Measurements from ENCODE around the gene CHST8.

The CHST8 gene

DNA sequence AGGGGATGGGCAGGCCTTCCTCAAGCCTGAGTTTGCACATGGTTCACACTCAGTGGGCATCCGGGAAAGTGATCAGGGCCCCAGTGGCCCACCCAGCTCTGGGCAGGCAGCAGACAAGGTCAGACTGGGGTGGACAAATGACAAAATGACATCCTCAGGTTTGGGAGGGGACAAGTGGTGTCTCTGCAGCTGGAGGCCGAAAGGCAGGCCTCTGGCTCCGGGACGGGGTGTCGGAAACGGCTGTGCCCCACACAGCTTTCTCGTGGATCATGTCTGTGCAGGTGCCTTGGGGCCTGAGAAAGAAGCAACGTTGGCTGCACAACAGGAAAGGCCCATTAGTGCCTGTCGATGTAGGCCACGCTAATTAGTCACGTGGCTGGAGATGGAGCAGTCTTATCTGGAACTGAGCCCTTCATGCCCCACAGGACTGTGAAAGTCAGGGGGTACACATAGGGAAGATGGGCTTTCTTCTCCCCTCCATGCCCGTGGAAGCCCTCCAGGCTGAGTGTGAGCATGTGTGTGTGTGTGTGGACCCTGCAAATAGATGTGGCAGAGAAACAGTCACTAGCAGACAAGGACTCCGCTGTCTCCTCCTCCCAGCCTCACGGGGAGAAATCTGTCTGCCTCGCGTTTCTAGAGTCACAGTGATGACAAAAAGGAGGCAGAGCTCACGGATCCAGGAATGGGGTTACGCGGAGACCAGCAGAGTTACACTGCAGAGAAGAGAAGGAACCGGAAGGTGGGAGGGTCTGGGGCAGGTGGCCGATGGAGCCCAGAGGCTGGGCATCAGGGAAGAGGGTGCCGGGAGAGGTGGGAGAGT lies 44.2 kb downstream of the CHST8 start:
- H3K27me3 Mint-ChIP-seq = peaks cover 8 to 9% of the 10 kb centered on the region in 2 donors
- H3K36me3 Mint-ChIP-seq = no peaks in the 10 kb centered on the region
- no peak for ATAC-seq (replicated peaks)
- H3K4me3 Mint-ChIP-seq = no peak overlapping the region
- no peak overlapping the region for H3K27ac Mint-ChIP-seq
- H3K9me3 Mint-ChIP-seq = peaks cover 0 to 3% of the 10 kb centered on the region in 2 donors
- no peaks in the 10 kb centered on the region for H3K4me1 Mint-ChIP-seq
- DNase-seq = no peak

DNA sequence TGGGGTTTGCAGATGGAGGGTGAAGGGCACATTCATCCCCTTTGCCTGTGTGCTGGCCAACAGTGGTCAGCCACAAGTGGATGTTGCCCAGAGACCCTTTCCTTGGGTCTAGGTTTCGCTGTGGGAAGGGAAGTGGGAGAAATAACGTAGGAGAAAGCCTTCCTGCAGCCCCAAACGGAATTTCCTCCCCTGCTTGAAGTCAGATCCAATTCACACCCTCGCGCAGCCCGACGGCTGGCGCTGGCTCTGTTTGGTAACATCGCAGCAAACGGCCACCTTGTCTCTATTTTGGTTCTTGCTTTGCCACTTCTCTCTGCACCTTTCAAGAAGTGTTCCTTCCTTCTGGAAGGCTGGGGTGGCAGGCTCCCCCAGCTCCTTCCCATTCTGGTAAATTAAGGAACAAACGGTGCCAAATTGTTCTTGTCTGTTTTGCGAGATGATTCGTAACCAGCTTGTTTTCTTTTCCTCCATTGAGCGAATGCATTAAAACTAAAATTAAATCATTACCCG lies 45.4 kb downstream of the CHST8 start:
- Mint-ChIP-seq H3K9me3 (peaks cover 3% of the 10 kb centered on the region in 2 donors), H3K4me3 (no peak overlapping the region), H3K27ac (no peak overlapping the region), H3K27me3 (peaks cover 7 to 8% of the 10 kb centered on the region in 2 donors), H3K4me1 (no peaks in the 10 kb centered on the region), H3K36me3 (no peaks in the 10 kb centered on the region)
- ATAC-seq (replicated peaks) = no peak
- DNase-seq = no peak

GRCh38 chr19:33667881-33668280 lies 46.1 kb downstream of the CHST8 start:
- peaks cover 3 to 6% of the 10 kb centered on the region in 2 donors for H3K27me3 Mint-ChIP-seq
- no peaks in the 10 kb centered on the region for H3K36me3 Mint-ChIP-seq
- no peak overlapping the region for H3K4me3 Mint-ChIP-seq
- DNase-seq = no peak
- H3K27ac Mint-ChIP-seq = no peak overlapping the region
- no peaks in the 10 kb centered on the region for H3K4me1 Mint-ChIP-seq
- H3K9me3 Mint-ChIP-seq = peaks cover 3 to 5% of the 10 kb centered on the region in 2 donors
- no peak for ATAC-seq (replicated peaks)

DNA sequence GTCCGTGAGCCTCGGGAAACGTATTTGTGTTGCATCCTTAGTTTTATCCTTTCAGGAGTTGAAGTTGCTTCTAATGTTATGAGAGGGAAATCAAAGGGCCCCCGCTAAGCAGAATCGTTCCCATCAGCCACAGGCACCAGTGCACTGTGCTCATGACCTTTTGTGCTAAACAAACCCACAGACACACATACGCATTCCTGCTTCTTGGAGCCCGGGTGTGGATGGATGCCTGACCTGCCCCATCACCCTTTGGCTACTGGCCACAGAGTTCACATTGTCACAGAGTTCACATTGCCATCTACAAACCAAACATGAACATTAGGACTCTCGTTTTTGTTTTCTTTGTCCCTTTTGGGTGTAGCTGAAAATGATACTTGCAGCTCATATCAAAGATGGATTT lies 47.2 kb downstream of the CHST8 start:
- Mint-ChIP-seq H3K9me3 (peaks cover 3 to 5% of the 10 kb centered on the region in 2 donors), H3K4me1 (no peaks in the 10 kb centered on the region), H3K27me3 (peaks cover 3 to 6% of the 10 kb centered on the region in 2 donors), H3K36me3 (no peaks in the 10 kb centered on the region), H3K4me3 (no peak overlapping the region), H3K27ac (no peak overlapping the region)
- DNase-seq (no peak), ATAC-seq (replicated peaks) (no peak)

DNA sequence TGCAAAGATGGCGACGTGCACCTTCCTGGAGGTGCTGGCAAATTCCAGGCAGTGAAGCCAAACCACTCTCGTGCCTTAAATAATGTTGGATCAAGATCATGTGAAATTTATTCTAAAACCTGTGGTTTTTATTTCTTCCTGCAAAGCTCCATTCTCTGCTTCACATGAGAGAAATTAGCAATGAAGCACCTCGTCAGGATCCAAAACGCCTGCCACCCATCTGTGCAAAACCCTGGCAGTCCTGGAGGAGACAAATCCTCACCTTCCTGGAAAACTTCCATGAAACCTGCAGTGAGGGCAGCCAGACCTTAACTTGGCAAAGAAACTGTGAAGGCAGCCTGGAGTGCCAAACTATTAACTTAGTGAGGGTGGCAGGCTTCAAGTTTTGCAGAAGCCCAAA lies 47.6 kb downstream of the CHST8 start:
- Mint-ChIP-seq H3K27me3 (peaks cover 5 to 8% of the 10 kb centered on the region in 2 donors), H3K36me3 (no peaks in the 10 kb centered on the region), H3K4me3 (no peak overlapping the region), H3K9me3 (peaks cover 3 to 5% of the 10 kb centered on the region in 2 donors), H3K4me1 (no peaks in the 10 kb centered on the region), H3K27ac (no peak overlapping the region)
- ATAC-seq (replicated peaks) = no peak
- no peak for DNase-seq

- Mint-ChIP-seq H3K4me3 (no peak overlapping the region), H3K36me3 (no peaks in the 10 kb centered on the region), H3K27me3 (peaks cover 12 to 15% of the 10 kb centered on the region in 2 donors), H3K4me1 (no peaks in the 10 kb centered on the region), H3K27ac (no peak overlapping the region), H3K9me3 (peaks cover 3 to 5% of the 10 kb centered on the region in 2 donors)
- no peak for ATAC-seq (replicated peaks)
- no peak for DNase-seq
Observed at GRCh38 chr19:33670398-33670797, 48.6 kb downstream of the CHST8 start.

DNA sequence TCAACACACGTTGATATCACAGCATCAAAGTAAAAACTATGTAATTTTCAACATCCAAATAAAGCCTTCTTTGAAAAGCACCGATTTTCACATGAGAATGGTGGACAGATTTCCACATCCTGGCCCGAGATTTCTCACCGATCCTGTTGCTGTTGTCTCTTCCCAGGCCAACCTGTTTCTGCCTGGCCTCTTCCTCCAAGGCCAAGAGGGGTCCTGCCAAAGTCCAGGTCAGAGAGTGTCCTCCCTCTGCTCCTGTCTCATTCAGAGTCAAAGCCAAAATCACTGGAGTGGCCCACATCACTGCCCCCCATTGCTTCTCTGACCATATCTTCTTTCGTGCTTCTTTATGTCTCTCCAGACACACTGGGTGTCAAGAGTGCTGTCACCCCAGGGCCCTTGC lies 49.5 kb downstream of the CHST8 start:
- ATAC-seq (replicated peaks) (no peak), DNase-seq (no peak)
- Mint-ChIP-seq H3K4me3 (no peak overlapping the region), H3K27me3 (peaks cover 17 to 19% of the 10 kb centered on the region in 2 donors), H3K9me3 (peaks cover 3 to 5% of the 10 kb centered on the region in 2 donors), H3K27ac (no peak overlapping the region), H3K4me1 (no peaks in the 10 kb centered on the region), H3K36me3 (no peaks in the 10 kb centered on the region)

DNA sequence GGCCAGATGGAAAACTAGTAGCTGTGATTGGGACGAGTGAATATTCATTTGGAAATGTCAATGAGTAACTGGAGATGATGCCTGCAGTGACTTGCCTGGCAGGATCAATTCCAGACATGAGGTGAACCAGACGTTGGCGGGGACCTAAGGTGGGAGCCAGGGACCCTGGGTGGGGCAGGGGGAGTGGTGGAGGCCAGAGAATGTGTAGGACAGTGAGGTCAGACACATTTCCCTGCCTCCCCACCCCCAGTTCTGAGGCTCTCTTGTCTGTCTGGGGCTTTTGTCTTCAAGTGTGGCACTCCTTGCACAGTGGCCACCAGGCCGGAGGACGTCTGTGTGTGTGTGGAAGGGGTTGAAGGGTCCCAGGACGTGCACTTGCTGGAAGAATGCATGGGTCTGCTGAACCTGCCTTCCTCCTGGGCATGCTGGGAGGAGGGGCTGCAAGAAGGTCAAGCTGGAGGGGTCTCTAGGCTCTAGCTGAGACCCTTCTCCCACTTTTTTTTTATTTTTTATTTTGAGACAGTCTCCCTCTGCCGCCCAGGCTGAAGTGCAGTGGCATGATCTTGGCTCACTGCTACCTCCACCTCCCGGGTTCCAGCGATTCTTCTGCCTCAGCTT lies 51.6 kb downstream of the CHST8 start:
- Mint-ChIP-seq H3K4me3 (no peak overlapping the region), H3K4me1 (no peaks in the 10 kb centered on the region), H3K27ac (no peak overlapping the region), H3K36me3 (no peaks in the 10 kb centered on the region), H3K9me3 (peaks cover 3 to 4% of the 10 kb centered on the region in 2 donors), H3K27me3 (peaks cover 16 to 17% of the 10 kb centered on the region in 2 donors)
- DNase-seq (no peak), ATAC-seq (replicated peaks) (no peak)

GRCh38 chr19:33673996-33674625 lies 52.4 kb downstream of the CHST8 start:
- Mint-ChIP-seq H3K9me3 (peaks cover 3 to 4% of the 10 kb centered on the region in 2 donors), H3K4me1 (no peaks in the 10 kb centered on the region), H3K27me3 (peaks cover 16 to 17% of the 10 kb centered on the region in 2 donors), H3K36me3 (no peaks in the 10 kb centered on the region), H3K27ac (no peak overlapping the region), H3K4me3 (no peak overlapping the region)
- DNase-seq = no peak
- no peak for ATAC-seq (replicated peaks)

- H3K9me3 Mint-ChIP-seq = peaks cover 3 to 4% of the 10 kb centered on the region in 2 donors
- ATAC-seq (replicated peaks) (no peak), DNase-seq (no peak)
- H3K27me3 Mint-ChIP-seq = peaks cover 16 to 17% of the 10 kb centered on the region in 2 donors
- H3K4me1 Mint-ChIP-seq = no peaks in the 10 kb centered on the region
- H3K4me3 Mint-ChIP-seq = no peak overlapping the region
- H3K36me3 Mint-ChIP-seq = no peaks in the 10 kb centered on the region
- no peak overlapping the region for H3K27ac Mint-ChIP-seq
Observed at GRCh38 chr19:33674626-33675367, 53.0 kb downstream of the CHST8 start.

DNA sequence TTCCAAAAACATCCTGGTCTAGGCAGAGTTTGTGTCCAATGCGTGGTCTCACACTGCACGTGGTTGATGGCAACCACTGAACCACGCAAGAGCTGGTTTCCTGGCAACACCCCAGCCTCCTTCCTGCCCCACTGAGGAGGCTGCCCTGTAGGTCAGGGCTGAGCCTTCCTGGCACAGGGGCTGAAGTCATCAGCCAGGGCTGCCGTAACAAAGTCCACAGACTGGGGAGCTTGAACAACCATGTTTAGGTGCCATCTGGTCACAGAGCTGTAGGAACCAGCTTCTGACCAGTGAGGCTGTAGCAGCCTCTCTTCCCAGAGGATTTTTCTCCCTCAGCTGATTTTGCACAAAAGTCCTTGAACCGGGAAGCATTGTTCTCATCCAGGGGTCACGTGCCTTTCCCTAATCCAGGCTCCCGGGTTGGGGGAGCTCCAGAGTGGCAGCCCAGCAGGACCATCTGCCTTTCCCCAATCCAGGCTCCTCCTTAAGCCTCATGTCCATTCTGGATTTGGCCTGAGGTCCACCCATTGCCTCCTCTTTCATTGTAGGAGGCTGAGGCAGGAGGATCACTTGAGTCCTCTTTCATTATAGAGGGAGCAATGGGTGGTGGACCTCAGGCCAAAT lies 53.9 kb downstream of the CHST8 start:
- peaks cover 3 to 4% of the 10 kb centered on the region in 2 donors for H3K9me3 Mint-ChIP-seq
- no peaks in the 10 kb centered on the region for H3K4me1 Mint-ChIP-seq
- ATAC-seq (replicated peaks) (no peak), DNase-seq (no peak)
- no peaks in the 10 kb centered on the region for H3K36me3 Mint-ChIP-seq
- H3K4me3 Mint-ChIP-seq = no peak overlapping the region
- peaks cover 16 to 17% of the 10 kb centered on the region in 2 donors for H3K27me3 Mint-ChIP-seq
- no peak overlapping the region for H3K27ac Mint-ChIP-seq

DNA sequence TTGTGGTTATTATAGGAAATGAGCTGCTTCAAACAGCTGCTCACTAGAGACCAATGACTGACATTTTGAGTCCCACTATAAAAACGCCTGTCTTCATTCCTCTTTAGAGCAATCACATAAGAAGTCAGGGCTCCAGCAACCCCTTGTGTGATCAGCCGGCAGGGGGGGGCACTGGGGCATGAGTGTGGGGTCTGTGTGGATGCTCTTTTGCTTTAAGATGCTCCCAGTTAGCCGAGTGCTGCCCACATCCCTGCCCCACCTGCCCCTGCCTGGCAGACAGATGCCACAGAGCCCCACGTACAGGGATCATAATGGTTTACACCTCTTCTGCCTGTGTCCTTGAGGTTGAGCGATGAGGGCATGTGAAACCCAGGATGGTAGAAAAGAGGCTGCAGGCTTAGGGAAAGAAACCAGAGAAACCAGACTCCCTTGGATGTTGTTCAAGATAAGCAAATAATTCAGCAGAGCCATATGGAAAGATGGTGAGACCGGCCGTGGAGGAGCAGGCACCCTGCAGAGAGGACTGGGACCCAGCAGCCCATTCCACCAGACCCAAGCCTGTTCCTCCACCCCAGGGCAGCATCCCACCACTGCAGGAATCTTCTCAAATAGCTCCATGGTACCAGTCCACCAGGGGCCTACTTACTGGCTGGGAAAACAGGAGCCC lies 55.4 kb downstream of the CHST8 start:
- Mint-ChIP-seq H3K9me3 (peaks cover 0 to 4% of the 10 kb centered on the region in 2 donors), H3K4me1 (no peaks in the 10 kb centered on the region), H3K4me3 (no peak overlapping the region), H3K27ac (no peak overlapping the region), H3K27me3 (peaks cover 16 to 17% of the 10 kb centered on the region in 2 donors), H3K36me3 (no peaks in the 10 kb centered on the region)
- no peak for DNase-seq
- ATAC-seq (replicated peaks) = no peak

DNA sequence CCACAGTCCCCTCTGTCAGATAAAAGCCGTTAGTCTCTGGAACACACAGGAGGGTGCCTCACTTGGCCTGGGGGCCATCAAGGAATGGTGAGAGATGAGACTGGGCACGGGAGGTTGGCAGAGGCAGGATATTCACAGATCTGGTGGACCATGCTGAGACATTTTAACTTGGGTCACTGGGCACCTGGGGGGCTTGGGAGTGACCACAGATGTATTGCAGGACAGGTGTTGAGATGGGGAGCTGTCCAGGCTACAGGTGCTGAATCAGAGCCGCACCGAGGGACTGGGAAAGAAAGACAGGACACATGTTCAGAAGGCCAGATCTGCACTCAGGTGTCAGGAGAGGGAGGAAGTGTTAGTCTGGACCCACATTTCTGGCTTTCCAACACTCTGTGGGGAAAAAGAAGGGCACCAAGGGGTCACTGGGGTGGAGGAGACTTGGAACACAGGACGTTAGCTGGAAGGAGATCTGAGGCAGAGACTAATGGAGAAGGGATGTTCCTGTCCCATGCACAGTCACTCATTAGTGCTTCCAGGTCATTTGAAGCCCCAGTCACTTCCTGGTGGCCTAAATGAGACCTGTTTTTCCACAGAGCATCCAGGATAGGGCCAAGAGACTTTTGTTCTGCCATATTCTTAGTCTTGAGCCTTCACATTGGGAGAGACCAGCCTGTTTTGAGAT lies 56.1 kb downstream of the CHST8 start:
- Mint-ChIP-seq H3K36me3 (no peaks in the 10 kb centered on the region), H3K27me3 (peaks cover 17 to 21% of the 10 kb centered on the region in 2 donors), H3K9me3 (peaks cover 0 to 2% of the 10 kb centered on the region in 2 donors), H3K4me3 (no peak overlapping the region), H3K27ac (no peak overlapping the region), H3K4me1 (no peaks in the 10 kb centered on the region)
- ATAC-seq (replicated peaks) = no peak
- DNase-seq = no peak
